Measurements from ENCODE around the gene DCAF8.

DCAF8 gene

DNA sequence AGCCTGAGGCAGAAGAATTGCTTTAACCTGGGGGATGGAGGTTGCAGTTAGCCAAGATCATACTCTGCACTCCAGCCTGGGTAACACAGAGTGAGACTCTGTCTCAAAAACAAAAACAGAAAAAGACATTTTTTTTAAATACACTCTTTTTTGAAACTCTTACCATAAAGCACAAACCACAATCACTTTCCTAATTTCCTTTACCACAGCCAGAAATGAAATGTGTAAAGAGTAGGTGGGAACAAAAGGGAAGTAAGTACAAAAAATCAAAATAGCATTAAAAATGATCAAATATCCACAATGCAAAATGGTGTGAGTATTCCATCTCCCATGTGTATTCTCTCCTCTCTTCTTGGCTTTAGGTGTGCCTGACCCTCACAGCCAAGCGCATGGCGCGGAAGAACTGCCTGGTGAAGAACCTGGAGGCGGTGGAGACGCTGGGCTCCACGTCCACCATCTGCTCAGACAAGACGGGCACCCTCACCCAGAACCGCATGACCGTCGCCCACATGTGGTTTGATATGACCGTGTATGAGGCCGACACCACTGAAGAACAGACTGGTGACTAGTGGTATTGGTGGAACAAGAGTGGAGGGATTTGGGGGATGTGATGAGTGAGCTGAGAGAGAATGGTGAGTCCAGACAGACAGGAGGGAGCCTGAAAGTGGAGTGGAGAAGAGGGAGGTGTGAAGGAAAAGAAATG, 96.0 kb downstream of the DCAF8 start:
- no peaks in the 10 kb centered on the region for H3K4me1 ChIP-seq
- H3K9me3 ChIP-seq (ENCODE audit: control insufficient read depth, low read length) = no peaks in the 10 kb centered on the region
- H3K4me2 ChIP-seq (ENCODE audit: low read length) = no peak overlapping the region
- no peak overlapping the region for H3K9ac ChIP-seq
- H3K36me3 ChIP-seq (ENCODE audit: control insufficient read depth, insufficient read depth, low read length) = no peaks in the 10 kb centered on the region
- no peak overlapping the region for H2AFZ ChIP-seq
- H3K27ac ChIP-seq = no peak overlapping the region
- TF ChIP-seq, protein P1, sequence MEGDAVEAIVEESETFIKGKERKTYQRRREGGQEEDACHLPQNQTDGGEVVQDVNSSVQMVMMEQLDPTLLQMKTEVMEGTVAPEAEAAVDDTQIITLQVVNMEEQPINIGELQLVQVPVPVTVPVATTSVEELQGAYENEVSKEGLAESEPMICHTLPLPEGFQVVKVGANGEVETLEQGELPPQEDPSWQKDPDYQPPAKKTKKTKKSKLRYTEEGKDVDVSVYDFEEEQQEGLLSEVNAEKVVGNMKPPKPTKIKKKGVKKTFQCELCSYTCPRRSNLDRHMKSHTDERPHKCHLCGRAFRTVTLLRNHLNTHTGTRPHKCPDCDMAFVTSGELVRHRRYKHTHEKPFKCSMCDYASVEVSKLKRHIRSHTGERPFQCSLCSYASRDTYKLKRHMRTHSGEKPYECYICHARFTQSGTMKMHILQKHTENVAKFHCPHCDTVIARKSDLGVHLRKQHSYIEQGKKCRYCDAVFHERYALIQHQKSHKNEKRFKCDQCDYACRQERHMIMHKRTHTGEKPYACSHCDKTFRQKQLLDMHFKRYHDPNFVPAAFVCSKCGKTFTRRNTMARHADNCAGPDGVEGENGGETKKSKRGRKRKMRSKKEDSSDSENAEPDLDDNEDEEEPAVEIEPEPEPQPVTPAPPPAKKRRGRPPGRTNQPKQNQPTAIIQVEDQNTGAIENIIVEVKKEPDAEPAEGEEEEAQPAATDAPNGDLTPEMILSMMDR (IDR thresholded peaks at IDR 0.05) = no peak
- H3K4me3 ChIP-seq (ENCODE audit: low read depth, low read length) = no peak overlapping the region
- H3K79me2 ChIP-seq = no peaks in the 10 kb centered on the region
- H3K27me3 ChIP-seq (ENCODE audit: control insufficient read depth, insufficient read depth, low read length) = no peaks in the 10 kb centered on the region

Measured in parathyroid adenoma (tissue), 2 donors.